Karpas-422 (cell line): ENCODE results near the gene MASP1. TPM values are rescaled to one million over a fixed set of nuclear protein-coding genes. Genes with fewer than 3 reads are reported as not detected.

Experiments used
- DNase-seq: peaks from one replicate; pipeline ENCODE4 v3.0.0-alpha.2; 2015
- H2AFZ ChIP-seq: fragments of 200-600 bp; sonication (generic); 2 replicates; pipeline ENCODE4 v1.6.1; 2014; ENCODE audit warnings: antibody characterized with exemption, low read length, mixed read lengths
- H3K27ac ChIP-seq: fragments of 200-600 bp; sonication (generic); 2 replicates; pipeline ENCODE4 v1.5.1; 2014; ENCODE audit warnings: mild to moderate bottlenecking, low read length, moderate library complexity
- H3K27me3 ChIP-seq: fragments of 200-600 bp; sonication (generic); 2 replicates; pipeline ENCODE4 v1.6.1; 2014; ENCODE audit warnings: low read length, mixed read lengths
- H3K36me3 ChIP-seq: fragments of 200-600 bp; sonication (generic); 2 replicates; pipeline ENCODE4 v1.6.1; 2014; ENCODE audit warnings: low read length, mixed read lengths; ENCODE audit not compliant: insufficient read depth
- H3K4me1 ChIP-seq: fragments of 200-600 bp; sonication (generic); 2 replicates; pipeline ENCODE4 v1.6.1; 2014; ENCODE audit warnings: mild to moderate bottlenecking, low read length, mixed read lengths
- H3K4me2 ChIP-seq: fragments of 200-600 bp; sonication (generic); 2 replicates; pipeline ENCODE4 v1.6.1; 2014; ENCODE audit warnings: low read length, low read depth, mild to moderate bottlenecking; ENCODE audit not compliant: poor library complexity, severe bottlenecking
- H3K4me3 ChIP-seq: fragments of 200-600 bp; sonication (generic); 2 replicates; pipeline ENCODE4 v1.5.1; 2014; ENCODE audit warnings: mild to moderate bottlenecking, antibody characterized with exemption, low read length, mixed read lengths
- H3K79me2 ChIP-seq: fragments of 200-600 bp; sonication (generic); 2 replicates; pipeline ENCODE4 v1.6.1; 2014; ENCODE audit warnings: mild to moderate bottlenecking, low read length, mixed read lengths
- H3K9ac ChIP-seq: fragments of 200-600 bp; sonication (generic); 2 replicates; pipeline ENCODE4 v1.6.0; 2014; ENCODE audit warnings: low read length
- H3K9me2 ChIP-seq: fragments of 200-600 bp; sonication (generic), shearing (Covaris generic); replicated peaks from 2 replicates; pipeline ENCODE4 v1.6.0; 2014; ENCODE audit warnings: mild to moderate bottlenecking, low read length, moderate library complexity; ENCODE audit not compliant: insufficient read depth
- H3K9me3 ChIP-seq: fragments of 300-700, 200-600 bp; sonication (generic); 2 replicates; pipeline ENCODE4 v1.6.1; 2014; ENCODE audit warnings: low read length, mixed read lengths
- H4K20me1 ChIP-seq: fragments of 200-600 bp; sonication (generic); 2 replicates; pipeline ENCODE4 v1.6.1; 2014; ENCODE audit warnings: mild to moderate bottlenecking, antibody characterized with exemption, low read length, low read depth; ENCODE audit not compliant: insufficient read depth
- total RNA-seq: library from RNA; depleted of rRNA; stranded (reverse); fragments of >200 nt; shearing (Covaris generic); gene quantifications from 2 replicates; pipeline ENCODE4 v1.2.3, GENCODE V29; 2014; ENCODE audit warnings: low replicate concordance

MASP1 gene
- total RNA-seq, 1 experiment from 2014 or later: not detected

- H3K4me1 ChIP-seq: peaks cover 8% of the 10 kb centered on the region
- H3K9me2 ChIP-seq: no peaks in the 10 kb centered on the region
- H3K9ac ChIP-seq: no peak overlapping the region
- no peaks in the 10 kb centered on the region for H4K20me1 ChIP-seq
- no peak overlapping the region for H3K4me3 ChIP-seq
- H3K9me3 ChIP-seq: peaks cover 4% of the 10 kb centered on the region; the same call in 1 of the 2 replicates
- H2AFZ ChIP-seq: no peak overlapping the region
- no peak overlapping the region for H3K4me2 ChIP-seq
- peaks cover 3% of the 10 kb centered on the region; the same call in 1 of the 2 replicates for H3K27me3 ChIP-seq
- no peak overlapping the region for H3K27ac ChIP-seq
- no peaks in the 10 kb centered on the region for H3K79me2 ChIP-seq
- H3K36me3 ChIP-seq: no peaks in the 10 kb centered on the region
- no peak for DNase-seq
These were observed 26.0 kb downstream of the MASP1 start for GRCh38 chr3:187265461-187265955.

GRCh38 chr3:187264911-187265310 is 26.6 kb downstream of the MASP1 start:
- Histone ChIP-seq H3K9ac (no peak overlapping the region), H3K4me2 (no peak overlapping the region), H3K9me3 (peaks cover 4% of the 10 kb centered on the region; the same call in 1 of the 2 replicates), H3K27me3 (peaks cover 3% of the 10 kb centered on the region; the same call in 1 of the 2 replicates), H3K36me3 (no peaks in the 10 kb centered on the region), H3K4me3 (no peak overlapping the region), H2AFZ (no peak overlapping the region), H3K9me2 (no peaks in the 10 kb centered on the region), H3K79me2 (no peaks in the 10 kb centered on the region), H4K20me1 (no peaks in the 10 kb centered on the region), H3K27ac (no peak overlapping the region), H3K4me1 (peaks cover 3% of the 10 kb centered on the region)
- no peak for DNase-seq

GRCh38 chr3:187264021-187264420 is 27.5 kb downstream of the MASP1 start:
- no peaks in the 10 kb centered on the region for H3K79me2 ChIP-seq
- H3K27ac ChIP-seq: no peak overlapping the region
- H3K36me3 ChIP-seq: no peaks in the 10 kb centered on the region
- no peaks in the 10 kb centered on the region for H4K20me1 ChIP-seq
- no peak for DNase-seq
- no peak overlapping the region for H3K4me3 ChIP-seq
- H3K4me1 ChIP-seq: no peaks in the 10 kb centered on the region
- no peak overlapping the region for H3K9ac ChIP-seq
- H3K9me3 ChIP-seq: no peaks in the 10 kb centered on the region
- H3K9me2 ChIP-seq: no peaks in the 10 kb centered on the region
- no peak overlapping the region for H3K4me2 ChIP-seq
- 0 out of 2 replicates have a peak, but pooled peaks cover 3% of the 10 kb centered on the region for H3K27me3 ChIP-seq
- no peak overlapping the region for H2AFZ ChIP-seq

GRCh38 chr3:187263270-187263669 is 28.3 kb downstream of the MASP1 start:
- no peaks in the 10 kb centered on the region for H3K9me2 ChIP-seq
- H3K4me2 ChIP-seq: no peak overlapping the region
- H3K79me2 ChIP-seq: no peaks in the 10 kb centered on the region
- no peak for DNase-seq
- no peaks in the 10 kb centered on the region for H3K36me3 ChIP-seq
- H4K20me1 ChIP-seq: no peaks in the 10 kb centered on the region
- H3K27ac ChIP-seq: no peak overlapping the region
- no peaks in the 10 kb centered on the region for H3K4me1 ChIP-seq
- H3K9ac ChIP-seq: no peak overlapping the region
- no peak overlapping the region for H2AFZ ChIP-seq
- H3K27me3 ChIP-seq: 0 out of 2 replicates have a peak, but pooled peaks cover 3% of the 10 kb centered on the region
- H3K9me3 ChIP-seq: no peaks in the 10 kb centered on the region
- H3K4me3 ChIP-seq: no peak overlapping the region

- Histone ChIP-seq H3K36me3 (no peaks in the 10 kb centered on the region), H3K4me2 (no peak overlapping the region), H3K79me2 (no peaks in the 10 kb centered on the region), H4K20me1 (no peaks in the 10 kb centered on the region), H3K9me2 (no peaks in the 10 kb centered on the region), H3K4me1 (no peaks in the 10 kb centered on the region), H2AFZ (no peak overlapping the region), H3K9me3 (no peaks in the 10 kb centered on the region), H3K27ac (no peak overlapping the region), H3K9ac (no peak overlapping the region), H3K4me3 (no peak overlapping the region), H3K27me3 (0 out of 2 replicates have a peak, but pooled peaks cover 3% of the 10 kb centered on the region)
- no peak for DNase-seq
These were observed 29.2 kb downstream of the MASP1 start for GRCh38 chr3:187262360-187262759.

GRCh38 chr3:187261541-187261969 is 30.0 kb downstream of the MASP1 start:
- H3K36me3 ChIP-seq: no peaks in the 10 kb centered on the region
- no peak overlapping the region for H2AFZ ChIP-seq
- no peak overlapping the region for H3K9ac ChIP-seq
- H3K4me3 ChIP-seq: no peak overlapping the region
- no peak for DNase-seq
- no peaks in the 10 kb centered on the region for H3K9me3 ChIP-seq
- no peak overlapping the region for H3K27ac ChIP-seq
- no peaks in the 10 kb centered on the region for H3K27me3 ChIP-seq
- H3K4me2 ChIP-seq: no peak overlapping the region
- H3K9me2 ChIP-seq: no peaks in the 10 kb centered on the region
- no peaks in the 10 kb centered on the region for H4K20me1 ChIP-seq
- no peaks in the 10 kb centered on the region for H3K4me1 ChIP-seq
- no peaks in the 10 kb centered on the region for H3K79me2 ChIP-seq

- Histone ChIP-seq H2AFZ (no peak overlapping the region), H3K9me2 (no peaks in the 10 kb centered on the region), H3K27me3 (no peaks in the 10 kb centered on the region), H3K9me3 (no peaks in the 10 kb centered on the region), H4K20me1 (no peaks in the 10 kb centered on the region), H3K36me3 (no peaks in the 10 kb centered on the region), H3K4me3 (no peak overlapping the region), H3K9ac (no peak overlapping the region), H3K79me2 (no peaks in the 10 kb centered on the region), H3K27ac (no peak overlapping the region), H3K4me2 (no peak overlapping the region), H3K4me1 (no peaks in the 10 kb centered on the region)
- DNase-seq: no peak
These were observed 32.4 kb downstream of the MASP1 start for GRCh38 chr3:187259171-187259570.

- no peaks in the 10 kb centered on the region for H3K9me2 ChIP-seq
- H3K4me1 ChIP-seq: no peaks in the 10 kb centered on the region
- no peaks in the 10 kb centered on the region for H3K79me2 ChIP-seq
- no peaks in the 10 kb centered on the region for H3K27me3 ChIP-seq
- no peaks in the 10 kb centered on the region for H4K20me1 ChIP-seq
- H3K36me3 ChIP-seq: no peaks in the 10 kb centered on the region
- no peak overlapping the region for H3K4me3 ChIP-seq
- H3K9ac ChIP-seq: no peak overlapping the region
- H3K4me2 ChIP-seq: no peak overlapping the region
- H2AFZ ChIP-seq: no peak overlapping the region
- H3K27ac ChIP-seq: no peak overlapping the region
- no peak for DNase-seq
- no peaks in the 10 kb centered on the region for H3K9me3 ChIP-seq
These were observed 33.4 kb downstream of the MASP1 start for GRCh38 chr3:187257992-187258692.
